ENCODE measurements around the gene UPP1. TPM values are rescaled to one million over a fixed set of nuclear protein-coding genes. Genes with fewer than 3 reads are reported as not detected.
A peak's percentile ranks its signal among the peaks of the same experiment; 100 is the strongest.
"Not testable (repeated sequence)": the region's sequence is repeated elsewhere in the genome, so short reads cannot be mapped to it uniquely, and the experiment has no call there.

Gene UPP1
- total RNA-seq, 6 experiments from 2014 or later, result 7.3 to 19.8 (median 13.1) TPM

DNA sequence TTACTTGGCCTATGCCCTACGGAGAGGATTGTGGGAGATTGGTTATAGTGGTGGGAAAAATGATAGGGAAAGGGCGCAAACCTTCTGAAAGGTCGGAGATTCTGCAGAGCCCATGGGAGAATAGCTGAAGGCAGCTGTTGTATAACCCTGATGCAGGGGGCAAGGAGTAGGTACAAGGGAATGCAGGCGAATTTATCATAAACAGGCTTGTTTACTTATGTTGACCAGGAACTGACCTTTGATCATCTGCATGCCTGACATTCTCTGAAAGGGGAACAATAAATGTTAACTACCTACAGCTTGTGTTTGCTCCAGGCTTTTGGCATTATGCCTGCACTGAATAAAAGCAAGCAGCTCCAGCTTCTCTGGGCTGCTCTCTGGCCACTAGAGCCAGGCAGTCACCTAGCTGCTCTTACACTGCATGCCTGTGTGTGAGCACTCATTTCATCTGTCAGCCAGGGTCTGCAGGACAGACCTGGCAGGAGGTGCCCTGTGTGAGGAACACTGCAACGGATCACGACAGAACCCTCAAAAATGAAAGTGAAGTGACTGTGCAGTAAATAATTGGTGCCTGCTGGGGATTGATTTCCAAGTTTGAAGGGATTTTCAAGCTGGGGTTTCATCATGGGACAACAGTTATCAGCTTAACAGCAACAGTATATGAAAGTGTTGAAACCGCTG lies 51.1 kb downstream of the UPP1 start:
- Histone ChIP-seq H3K4me3 (peak overlapping the region in 2 of 3 donors; percentile 7 to 22), H3K27ac (peak overlapping the region; percentile 14 to 86 (median 72)), H3K4me1 (peaks cover 0 to 59% (median 24%) of the 10 kb centered on the region in 4 donors), H3K36me3 (no peaks in the 10 kb centered on the region), H3K9me3 (no peaks in the 10 kb centered on the region), H3K27me3 (no peaks in the 10 kb centered on the region)
- DNase-seq, result peak; percentile 39 to 82 (median 68)
- WGBS (ENCODE audit: insufficient coverage, low coverage, low lambda C conversion rate, missing lambda C conversion rate), result 21% methylated on average over 6 of the region's 7 CpGs
- TF ChIP-seq POLR2A (IDR thresholded peaks at IDR 0.05), result peak; percentile 34
- TF ChIP-seq, protein P1, sequence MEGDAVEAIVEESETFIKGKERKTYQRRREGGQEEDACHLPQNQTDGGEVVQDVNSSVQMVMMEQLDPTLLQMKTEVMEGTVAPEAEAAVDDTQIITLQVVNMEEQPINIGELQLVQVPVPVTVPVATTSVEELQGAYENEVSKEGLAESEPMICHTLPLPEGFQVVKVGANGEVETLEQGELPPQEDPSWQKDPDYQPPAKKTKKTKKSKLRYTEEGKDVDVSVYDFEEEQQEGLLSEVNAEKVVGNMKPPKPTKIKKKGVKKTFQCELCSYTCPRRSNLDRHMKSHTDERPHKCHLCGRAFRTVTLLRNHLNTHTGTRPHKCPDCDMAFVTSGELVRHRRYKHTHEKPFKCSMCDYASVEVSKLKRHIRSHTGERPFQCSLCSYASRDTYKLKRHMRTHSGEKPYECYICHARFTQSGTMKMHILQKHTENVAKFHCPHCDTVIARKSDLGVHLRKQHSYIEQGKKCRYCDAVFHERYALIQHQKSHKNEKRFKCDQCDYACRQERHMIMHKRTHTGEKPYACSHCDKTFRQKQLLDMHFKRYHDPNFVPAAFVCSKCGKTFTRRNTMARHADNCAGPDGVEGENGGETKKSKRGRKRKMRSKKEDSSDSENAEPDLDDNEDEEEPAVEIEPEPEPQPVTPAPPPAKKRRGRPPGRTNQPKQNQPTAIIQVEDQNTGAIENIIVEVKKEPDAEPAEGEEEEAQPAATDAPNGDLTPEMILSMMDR (IDR thresholded peaks at IDR 0.05), result no peak
- intact Hi-C loops (cut with DNase I), result no loop called here
- ATAC-seq, result peak; percentile 62 to 77 (median 66)

DNA sequence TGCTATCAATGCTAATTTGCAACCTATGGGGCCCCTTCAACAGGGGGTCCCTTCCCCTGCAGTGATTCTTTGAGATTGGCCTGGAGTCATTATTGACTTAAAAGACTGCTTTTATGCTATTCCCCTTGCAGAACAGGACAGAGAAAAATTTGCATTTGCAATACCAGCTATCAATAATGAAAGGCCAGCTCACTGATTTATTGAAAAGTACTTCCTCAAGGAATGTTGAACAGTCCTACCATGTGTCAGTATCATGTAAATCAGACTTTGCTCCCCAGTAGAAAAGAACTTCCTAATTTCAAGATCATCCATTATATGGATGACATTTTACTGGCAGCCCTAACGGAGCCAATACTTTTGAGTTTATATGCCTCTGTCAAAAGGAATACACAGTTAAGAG lies 52.5 kb downstream of the UPP1 start:
- WGBS (ENCODE audit: insufficient coverage, low coverage, low lambda C conversion rate, missing lambda C conversion rate), result 75% methylated on average over 1 of the region's 1 CpG
- Histone ChIP-seq H3K9me3 (no peaks in the 10 kb centered on the region), H3K27me3 (no peaks in the 10 kb centered on the region), H3K36me3 (no peaks in the 10 kb centered on the region), H3K4me3 (no peak overlapping the region), H3K27ac (peak overlapping the region in 2 of 3 donors; percentile 72 to 86), H3K4me1 (peaks cover 0 to 59% (median 26%) of the 10 kb centered on the region in 4 donors)
- intact Hi-C loops (cut with DNase I), result no loop called here
- no peak for ATAC-seq
- TF ChIP-seq POLR2A (IDR thresholded peaks at IDR 0.05), result no peak
- TF ChIP-seq, protein P1 (IDR thresholded peaks at IDR 0.05), result no peak
- no peak for DNase-seq

DNA sequence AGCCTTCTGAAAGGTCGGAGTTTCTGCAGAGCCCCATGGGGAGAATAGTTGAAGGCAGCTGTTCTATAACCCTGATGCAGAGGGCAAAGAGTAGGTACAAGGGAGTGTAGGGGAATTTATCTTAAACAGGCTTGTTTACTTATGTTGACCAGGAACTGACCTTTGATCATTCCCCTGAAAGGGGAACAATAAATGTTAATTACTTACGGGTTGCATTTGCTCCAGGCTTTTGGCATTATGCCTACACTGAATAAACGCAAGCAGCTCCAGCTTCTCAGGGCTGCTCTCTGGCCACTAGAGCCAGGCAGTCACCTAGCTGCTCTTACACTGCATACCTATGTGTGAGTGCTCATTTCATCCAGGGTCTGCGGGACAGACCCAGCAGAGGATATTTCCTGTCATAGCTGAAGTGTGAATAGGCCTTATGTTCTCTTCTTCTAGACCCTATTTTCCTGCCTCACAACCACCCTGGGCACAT lies 55.3 kb downstream of the UPP1 start:
- 11% methylated on average over 4 of the region's 4 CpGs for WGBS (ENCODE audit: insufficient coverage, low coverage, low lambda C conversion rate, missing lambda C conversion rate)

DNA sequence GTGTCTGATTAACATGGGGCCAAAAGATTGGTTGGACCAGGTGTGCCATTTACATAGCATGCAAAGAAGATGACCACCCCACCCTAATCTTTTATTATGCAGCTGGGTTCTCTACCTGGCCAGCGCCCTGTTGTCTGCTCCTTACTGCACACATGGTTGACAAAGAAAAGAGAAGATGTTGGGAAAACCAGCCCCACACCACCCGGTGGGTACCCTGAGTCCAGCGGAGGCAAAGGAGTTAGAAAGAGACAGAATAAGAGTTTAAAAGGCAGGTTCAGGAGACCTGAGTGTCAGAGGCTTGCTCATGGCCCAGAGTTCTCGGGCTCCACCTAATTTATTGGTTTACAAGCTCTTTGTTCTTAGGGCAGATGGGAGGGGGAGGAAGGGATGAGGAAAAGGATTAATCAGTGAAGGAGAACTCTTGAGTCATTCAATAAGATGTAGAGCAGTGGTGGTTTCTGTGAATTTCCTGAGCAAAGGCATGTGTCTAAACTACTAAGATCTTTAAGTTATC lies 58.1 kb downstream of the UPP1 start:
- Histone ChIP-seq H3K4me1 (peaks cover 0 to 23% (median 10%) of the 10 kb centered on the region in 4 donors), H3K27ac (no peak overlapping the region), H3K27me3 (no peaks in the 10 kb centered on the region), H3K9me3 (no peaks in the 10 kb centered on the region), H3K4me3 (no peak overlapping the region), H3K36me3 (no peaks in the 10 kb centered on the region)
- 89% methylated on average over 4 of the region's 4 CpGs for WGBS (ENCODE audit: insufficient coverage, low coverage, low lambda C conversion rate, missing lambda C conversion rate)
- intact Hi-C loops (cut with DNase I), result no loop called here
- no peak for TF ChIP-seq POLR2A (IDR thresholded peaks at IDR 0.05)
- TF ChIP-seq, protein P1 (IDR thresholded peaks at IDR 0.05), result no peak
- no peak for DNase-seq
- no peak for ATAC-seq

More for the DNA sequence above, 55.3 kb downstream of the UPP1 start:
- Histone ChIP-seq H3K4me3 (no peak overlapping the region), H3K36me3 (no peaks in the 10 kb centered on the region), H3K4me1 (peaks cover 0 to 49% (median 21%) of the 10 kb centered on the region in 4 donors), H3K27me3 (no peaks in the 10 kb centered on the region), H3K9me3 (no peaks in the 10 kb centered on the region), H3K27ac (peak overlapping the region in 2 of 3 donors; percentile 27 to 75)
- peak; percentile 71 to 80 (median 76) for ATAC-seq
- intact Hi-C loops (cut with DNase I), result no loop called here
- no peak for TF ChIP-seq POLR2A (IDR thresholded peaks at IDR 0.05)
- TF ChIP-seq, protein P1 (IDR thresholded peaks at IDR 0.05), result peak in 1 of 4 donors; percentile 4
- DNase-seq, result peak in 1 of 3 donors; percentile 68

DNA sequence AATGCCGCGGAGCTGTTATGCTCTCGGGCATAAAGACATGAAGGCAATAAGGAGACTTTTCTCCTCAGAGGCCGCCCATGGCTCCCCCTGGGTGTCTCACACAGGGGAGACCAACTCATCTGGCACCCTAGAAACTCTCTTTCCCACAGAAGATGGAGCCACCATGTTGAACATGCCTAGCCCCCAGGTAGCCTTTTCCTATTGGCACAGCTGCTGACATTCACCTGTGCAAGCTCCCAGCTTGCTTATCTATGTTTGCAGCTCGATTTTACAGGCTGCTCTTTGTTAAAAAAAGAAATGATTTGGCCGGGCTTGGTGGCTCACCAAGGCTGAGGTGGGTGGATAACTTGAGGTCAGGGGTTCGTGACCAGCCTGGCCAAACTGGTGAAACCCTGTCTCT lies 58.6 kb downstream of the UPP1 start:
- ATAC-seq; DNase-seq; H3K27ac ChIP-seq; intact Hi-C loops (cut with DNase I); H3K27me3 ChIP-seq; H3K4me3 ChIP-seq; H3K9me3 ChIP-seq; H3K36me3 ChIP-seq: not testable (repeated sequence)
- peaks cover 0 to 21% (median 10%) of the 10 kb centered on the region in 4 donors for H3K4me1 ChIP-seq
- WGBS (ENCODE audit: insufficient coverage, low coverage, low lambda C conversion rate, missing lambda C conversion rate), result 57% methylated on average over 2 of the region's 7 CpGs

All from right lobe of liver (tissue), 6 donors.